ENCODE results near the gene FGD4. TPM values are rescaled to one million over a fixed set of nuclear protein-coding genes. Genes with fewer than 3 reads are reported as not detected.

Gene FGD4
- total RNA-seq, 4 donors from 2014 or later = 85.8 to 135 (median 123) TPM

DNA sequence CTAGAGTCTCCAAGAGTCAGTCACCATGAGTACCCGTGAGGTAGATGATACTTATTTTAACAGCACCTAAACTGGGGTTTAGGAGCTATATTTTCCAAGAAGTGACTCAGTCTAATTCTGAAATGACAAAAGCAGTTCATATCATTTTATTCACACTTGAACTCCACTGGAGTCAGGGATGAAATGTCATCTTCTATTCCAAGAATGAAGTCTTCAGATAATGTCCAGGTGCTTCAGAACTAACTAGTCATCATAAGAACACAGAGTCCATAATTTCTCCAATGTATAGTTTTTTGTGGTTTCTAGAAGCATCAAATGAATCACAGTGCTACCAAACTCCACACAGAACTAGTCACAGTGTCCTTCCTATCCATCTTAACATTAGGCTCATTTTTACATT is 293.0 kb downstream of the FGD4 start:
- no peaks in the 10 kb centered on the region for H3K4me1 ChIP-seq
- no peaks in the 10 kb centered on the region for H3K27me3 ChIP-seq
- no peak for DNase-seq
- no peaks in the 10 kb centered on the region for H3K36me3 ChIP-seq
- H3K27ac ChIP-seq = no peak overlapping the region
- H3K9me3 ChIP-seq = no peaks in the 10 kb centered on the region
- H3K4me3 ChIP-seq = no peak overlapping the region
- TF ChIP-seq, protein P1, sequence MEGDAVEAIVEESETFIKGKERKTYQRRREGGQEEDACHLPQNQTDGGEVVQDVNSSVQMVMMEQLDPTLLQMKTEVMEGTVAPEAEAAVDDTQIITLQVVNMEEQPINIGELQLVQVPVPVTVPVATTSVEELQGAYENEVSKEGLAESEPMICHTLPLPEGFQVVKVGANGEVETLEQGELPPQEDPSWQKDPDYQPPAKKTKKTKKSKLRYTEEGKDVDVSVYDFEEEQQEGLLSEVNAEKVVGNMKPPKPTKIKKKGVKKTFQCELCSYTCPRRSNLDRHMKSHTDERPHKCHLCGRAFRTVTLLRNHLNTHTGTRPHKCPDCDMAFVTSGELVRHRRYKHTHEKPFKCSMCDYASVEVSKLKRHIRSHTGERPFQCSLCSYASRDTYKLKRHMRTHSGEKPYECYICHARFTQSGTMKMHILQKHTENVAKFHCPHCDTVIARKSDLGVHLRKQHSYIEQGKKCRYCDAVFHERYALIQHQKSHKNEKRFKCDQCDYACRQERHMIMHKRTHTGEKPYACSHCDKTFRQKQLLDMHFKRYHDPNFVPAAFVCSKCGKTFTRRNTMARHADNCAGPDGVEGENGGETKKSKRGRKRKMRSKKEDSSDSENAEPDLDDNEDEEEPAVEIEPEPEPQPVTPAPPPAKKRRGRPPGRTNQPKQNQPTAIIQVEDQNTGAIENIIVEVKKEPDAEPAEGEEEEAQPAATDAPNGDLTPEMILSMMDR (IDR thresholded peaks at IDR 0.05) = no peak
- no peak for TF ChIP-seq POLR2A (IDR thresholded peaks at IDR 0.05)

DNA sequence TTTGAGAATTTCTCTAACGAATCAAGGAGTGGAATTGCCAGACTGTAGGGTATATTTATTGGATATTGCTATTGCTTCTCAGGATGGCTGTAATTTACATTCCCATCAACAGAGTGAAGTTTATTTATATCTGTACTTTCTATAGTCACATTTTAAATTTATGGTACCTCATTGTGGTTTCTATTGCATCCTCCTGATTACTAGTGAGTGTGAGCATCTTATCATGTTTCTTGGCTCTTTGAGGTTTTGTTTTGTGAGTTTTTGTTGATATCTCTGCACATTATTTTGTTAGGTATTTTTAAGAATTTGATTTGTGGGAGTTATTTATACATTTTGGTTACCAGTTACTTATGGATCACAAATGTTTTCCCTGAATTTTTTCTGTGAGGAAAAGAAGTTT is 293.7 kb downstream of the FGD4 start:
- Histone ChIP-seq H3K36me3 (no peaks in the 10 kb centered on the region), H3K9me3 (no peaks in the 10 kb centered on the region), H3K27me3 (no peaks in the 10 kb centered on the region), H3K27ac (no peak overlapping the region), H3K4me1 (no peaks in the 10 kb centered on the region), H3K4me3 (no peak overlapping the region)
- TF ChIP-seq POLR2A (IDR thresholded peaks at IDR 0.05) = no peak
- TF ChIP-seq, protein P1 (IDR thresholded peaks at IDR 0.05) = no peak
- DNase-seq = no peak

Small RNA genes within 50 kb of the gene (small RNA-seq; reads per million reads assigned to genes)
- gene RF00019 (0 reads per million in 2 donors), gene RNU6-494P (0 reads per million in 2 donors)
